Parathyroid adenoma (tissue), 2 donors: ENCODE results near the gene MYO5B.

ENCODE experiments used
- H2AFZ ChIP-seq: fragments of 300-600 bp; sonication (generic); one replicate; pipeline ENCODE4 v1.7.0; 2017; ENCODE audit warnings: antibody characterized with exemption, mild to moderate bottlenecking
- H3K27ac ChIP-seq: fragments of 300-600 bp; sonication (generic); one replicate; pipeline ENCODE4 v1.7.0; 2017
- H3K27me3 ChIP-seq: fragments of 300-600 bp; sonication (generic); one replicate; pipeline ENCODE4 v1.7.0; 2017; ENCODE audit warnings: low read length; ENCODE audit not compliant: control insufficient read depth, insufficient read depth
- H3K36me3 ChIP-seq: fragments of 300-600 bp; sonication (generic); one replicate; pipeline ENCODE4 v1.7.0; 2017; ENCODE audit warnings: low read length; ENCODE audit not compliant: control insufficient read depth, insufficient read depth
- H3K4me1 ChIP-seq: fragments of 300-600 bp; sonication (generic); one replicate; pipeline ENCODE4 v1.7.0; 2017; ENCODE audit warnings: control low read depth
- H3K4me2 ChIP-seq: fragments of 300-600 bp; sonication (generic); one replicate; pipeline ENCODE4 v1.7.0; 2017; ENCODE audit warnings: low read length
- H3K4me3 ChIP-seq: fragments of 300-600 bp; sonication (generic); one replicate; pipeline ENCODE4 v1.7.0; 2017; ENCODE audit warnings: low read depth, low read length
- H3K79me2 ChIP-seq: fragments of 300-600 bp; sonication (generic); one replicate; pipeline ENCODE4 v1.7.0; 2017; ENCODE audit warnings: control low read depth
- H3K9ac ChIP-seq: fragments of 300-600 bp; sonication (generic); one replicate; pipeline ENCODE4 v1.7.0; 2017; ENCODE audit warnings: mild to moderate bottlenecking
- H3K9me3 ChIP-seq: fragments of 300-600 bp; sonication (generic); one replicate; pipeline ENCODE4 v1.7.0; 2017; ENCODE audit warnings: low read length; ENCODE audit not compliant: control insufficient read depth
- TF ChIP-seq, protein P1 (sequence below): fragments of 300-600 bp; sonication (generic); IDR thresholded peaks from one replicate; pipeline ENCODE4 v1.7.0; 2017; ENCODE audit warnings: antibody characterized with exemption, mild to moderate bottlenecking
- donor health status: primary hyperparathyroidism.

Gene MYO5B

DNA sequence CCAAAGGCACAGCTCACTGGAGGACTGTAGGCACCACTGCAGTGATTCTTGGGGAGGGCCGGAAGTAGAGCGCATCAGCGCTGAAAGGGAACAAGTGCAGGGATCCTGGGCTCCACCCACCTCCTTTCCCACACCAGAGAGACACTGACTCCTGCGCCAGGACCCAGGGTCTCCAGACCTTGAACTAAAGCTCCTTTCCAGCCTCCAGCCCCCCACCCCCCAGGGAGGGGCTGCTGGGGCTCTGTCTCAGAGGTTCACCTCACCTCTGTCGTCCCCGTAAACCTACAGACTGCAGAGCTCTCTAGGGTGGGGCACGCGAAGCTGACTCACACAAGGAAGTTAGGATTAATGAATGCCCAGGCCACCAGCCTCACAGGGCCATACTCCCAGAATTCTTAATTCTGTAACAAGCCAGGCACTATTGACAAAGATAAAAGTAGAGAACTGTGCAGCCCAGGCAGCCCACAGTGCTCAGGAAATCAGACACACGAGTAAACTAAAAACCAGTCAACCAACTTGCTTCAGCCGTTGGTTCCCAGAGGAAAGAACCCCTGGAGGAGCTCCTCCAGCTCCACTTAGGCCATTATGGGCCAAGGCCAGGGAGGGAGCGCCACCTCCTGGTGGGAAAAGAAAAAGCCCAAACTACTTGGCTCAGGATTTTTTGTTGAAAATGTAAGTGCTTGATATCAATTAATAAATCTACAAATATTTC is 336.5 kb downstream of the MYO5B start:
- no peak overlapping the region for H3K9ac ChIP-seq
- H3K27me3 ChIP-seq: no peaks in the 10 kb centered on the region
- no peaks in the 10 kb centered on the region for H3K4me1 ChIP-seq
- TF ChIP-seq, protein P1, sequence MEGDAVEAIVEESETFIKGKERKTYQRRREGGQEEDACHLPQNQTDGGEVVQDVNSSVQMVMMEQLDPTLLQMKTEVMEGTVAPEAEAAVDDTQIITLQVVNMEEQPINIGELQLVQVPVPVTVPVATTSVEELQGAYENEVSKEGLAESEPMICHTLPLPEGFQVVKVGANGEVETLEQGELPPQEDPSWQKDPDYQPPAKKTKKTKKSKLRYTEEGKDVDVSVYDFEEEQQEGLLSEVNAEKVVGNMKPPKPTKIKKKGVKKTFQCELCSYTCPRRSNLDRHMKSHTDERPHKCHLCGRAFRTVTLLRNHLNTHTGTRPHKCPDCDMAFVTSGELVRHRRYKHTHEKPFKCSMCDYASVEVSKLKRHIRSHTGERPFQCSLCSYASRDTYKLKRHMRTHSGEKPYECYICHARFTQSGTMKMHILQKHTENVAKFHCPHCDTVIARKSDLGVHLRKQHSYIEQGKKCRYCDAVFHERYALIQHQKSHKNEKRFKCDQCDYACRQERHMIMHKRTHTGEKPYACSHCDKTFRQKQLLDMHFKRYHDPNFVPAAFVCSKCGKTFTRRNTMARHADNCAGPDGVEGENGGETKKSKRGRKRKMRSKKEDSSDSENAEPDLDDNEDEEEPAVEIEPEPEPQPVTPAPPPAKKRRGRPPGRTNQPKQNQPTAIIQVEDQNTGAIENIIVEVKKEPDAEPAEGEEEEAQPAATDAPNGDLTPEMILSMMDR: peak; percentile 87
- no peak overlapping the region for H2AFZ ChIP-seq
- H3K79me2 ChIP-seq: no peaks in the 10 kb centered on the region
- H3K4me3 ChIP-seq: no peak overlapping the region
- H3K4me2 ChIP-seq: no peak overlapping the region
- H3K36me3 ChIP-seq: no peaks in the 10 kb centered on the region
- H3K27ac ChIP-seq: no peak overlapping the region
- no peaks in the 10 kb centered on the region for H3K9me3 ChIP-seq

DNA sequence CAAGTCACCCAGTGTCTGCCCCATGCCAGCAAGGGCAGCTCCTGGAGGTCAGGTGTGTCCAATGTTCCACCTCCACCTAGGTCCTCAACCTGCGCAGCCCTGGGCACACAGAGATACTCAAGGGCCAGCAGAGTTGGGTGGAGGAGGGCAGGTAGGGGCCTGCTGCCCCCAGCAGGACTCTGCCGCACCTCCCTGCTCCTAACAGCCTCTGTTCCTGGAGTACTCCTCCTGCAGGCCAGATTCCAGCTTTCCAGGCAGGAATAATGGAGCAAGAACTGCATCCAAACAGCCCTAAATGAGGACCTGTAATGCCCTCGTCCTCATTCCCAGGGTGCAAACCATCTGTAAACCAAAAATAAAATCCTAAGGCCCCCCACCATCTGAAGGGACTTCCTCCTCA is 337.2 kb downstream of the MYO5B start:
- no peak overlapping the region for H3K4me2 ChIP-seq
- no peak overlapping the region for H3K9ac ChIP-seq
- TF ChIP-seq, protein P1: no peak

DNA sequence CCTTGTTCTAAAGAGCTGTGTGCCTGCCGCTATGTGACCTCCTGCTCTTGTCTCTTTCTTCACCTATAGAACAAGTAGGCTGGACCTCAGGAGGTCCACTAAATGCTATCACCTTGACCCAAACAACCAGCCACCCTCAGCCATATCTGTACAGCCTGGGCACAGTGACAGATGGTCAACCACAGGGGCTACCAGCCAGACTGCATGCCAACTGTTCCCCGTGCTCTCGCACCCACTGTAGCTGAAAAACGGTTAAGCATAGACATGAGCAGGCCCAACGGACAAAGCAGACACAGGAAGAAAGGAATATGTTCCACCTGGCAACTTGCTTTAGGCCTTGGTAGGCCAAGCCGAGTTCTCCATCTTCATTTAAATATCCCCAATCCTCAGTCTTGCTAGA is 338.5 kb downstream of the MYO5B start:
- Histone ChIP-seq H3K27me3 (no peaks in the 10 kb centered on the region), H3K27ac (no peak overlapping the region), H3K9ac (no peak overlapping the region), H3K4me3 (no peak overlapping the region), H3K79me2 (no peaks in the 10 kb centered on the region), H3K4me2 (no peak overlapping the region), H3K9me3 (no peaks in the 10 kb centered on the region), H3K36me3 (no peaks in the 10 kb centered on the region), H3K4me1 (no peaks in the 10 kb centered on the region), H2AFZ (no peak overlapping the region)
- TF ChIP-seq, protein P1: no peak

More for the DNA sequence above, 337.2 kb downstream of the MYO5B start:
- Histone ChIP-seq H3K9me3 (no peaks in the 10 kb centered on the region), H3K36me3 (no peaks in the 10 kb centered on the region), H3K4me3 (no peak overlapping the region), H3K27me3 (no peaks in the 10 kb centered on the region), H3K27ac (no peak overlapping the region), H2AFZ (no peak overlapping the region), H3K79me2 (no peaks in the 10 kb centered on the region), H3K4me1 (no peaks in the 10 kb centered on the region)

DNA sequence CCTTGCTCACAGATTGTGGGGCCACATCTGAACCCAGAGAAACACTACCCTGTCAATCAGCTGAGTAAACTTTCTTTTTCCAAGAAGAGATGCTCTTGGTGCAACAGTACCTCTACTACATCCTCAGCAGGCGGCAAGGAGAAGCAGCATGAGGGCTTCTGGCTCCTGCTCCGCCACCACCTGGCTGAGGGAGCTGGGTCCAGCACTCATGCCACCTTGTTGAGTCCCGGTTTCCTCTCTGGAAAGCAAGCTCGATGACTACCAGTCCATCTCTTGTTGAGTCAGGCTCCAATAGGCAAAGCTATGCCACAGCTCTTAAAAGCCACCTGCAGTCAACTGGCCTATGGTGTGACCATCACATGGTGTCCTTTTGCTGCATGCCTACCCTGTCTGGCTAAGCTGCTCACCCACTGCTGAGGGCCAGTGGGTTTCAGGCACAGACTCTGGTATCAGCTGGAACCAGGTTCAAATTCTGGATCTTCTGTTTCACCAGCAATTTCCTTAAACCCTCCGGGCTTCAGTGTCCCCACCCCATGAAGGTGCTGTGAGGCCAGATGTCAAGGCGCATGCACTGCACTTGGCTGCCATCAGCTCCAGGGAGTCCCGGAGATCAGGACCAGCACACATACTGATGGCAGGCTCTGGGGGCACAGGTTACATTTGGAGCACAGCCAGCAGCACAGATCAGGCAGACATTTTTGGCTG is 339.1 kb downstream of the MYO5B start:
- Histone ChIP-seq H2AFZ (no peak overlapping the region), H3K27me3 (no peaks in the 10 kb centered on the region), H3K79me2 (no peaks in the 10 kb centered on the region), H3K36me3 (no peaks in the 10 kb centered on the region), H3K9me3 (no peaks in the 10 kb centered on the region), H3K4me3 (no peak overlapping the region), H3K4me2 (no peak overlapping the region), H3K4me1 (no peaks in the 10 kb centered on the region), H3K9ac (no peak overlapping the region), H3K27ac (no peak overlapping the region)
- TF ChIP-seq, protein P1: no peak
